ENCODE results near the gene ARVCF. TPM values are rescaled to one million over a fixed set of nuclear protein-coding genes. Genes with fewer than 3 reads are reported as not detected.

The ARVCF gene
- polyA plus RNA-seq, 1 donor from 2014 or later = 112 TPM

DNA sequence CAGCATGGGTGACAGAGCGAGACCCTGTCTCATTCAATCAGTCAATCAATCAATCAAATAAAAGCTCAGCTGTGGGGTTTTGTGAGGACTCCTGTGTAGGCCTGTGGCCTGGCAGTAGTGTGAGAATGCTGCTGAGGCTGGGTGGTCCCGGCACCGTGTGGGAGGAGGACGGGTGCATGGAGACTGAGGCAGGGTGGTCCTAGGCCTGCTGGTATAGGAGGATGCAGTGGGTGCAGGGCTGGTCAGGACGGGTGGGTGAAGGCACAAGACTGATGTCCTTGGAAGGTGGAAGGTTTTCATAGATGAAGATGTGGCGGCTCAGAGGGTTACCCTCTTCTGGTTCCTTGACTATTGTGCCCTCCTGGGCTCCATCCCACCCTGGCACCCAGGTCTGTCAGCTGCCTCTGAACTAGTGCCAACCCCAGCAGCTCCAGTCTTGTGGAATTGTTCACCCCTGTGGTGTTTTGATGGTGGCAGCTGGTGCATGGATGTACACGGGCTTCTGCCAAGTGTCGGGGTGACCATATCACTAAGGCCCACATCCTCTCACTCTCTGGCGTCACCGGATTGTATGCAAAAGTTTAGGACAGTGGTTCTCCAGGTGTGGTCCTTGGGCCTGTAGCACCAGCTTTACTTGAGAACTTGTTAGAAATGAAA, 28.0 kb upstream of the ARVCF start:
- Histone ChIP-seq H3K9ac (ENCODE audit: low read length) (no peak overlapping the region), H3K4me2 (ENCODE audit: low read length) (no peak overlapping the region), H3K36me3 (ENCODE audit: insufficient read depth, low read length) (no peaks in the 10 kb centered on the region), H3K9me3 (ENCODE audit: low read length) (no peaks in the 10 kb centered on the region), H3K27ac (ENCODE audit: low read length) (no peak overlapping the region), H4K20me1 (ENCODE audit: insufficient read depth) (no peaks in the 10 kb centered on the region), H3F3A (ENCODE audit: insufficient read depth, low read length, poor library complexity, severe bottlenecking) (no peaks in the 10 kb centered on the region), H3K9me2 (ENCODE audit: insufficient read depth, low read length) (no peaks in the 10 kb centered on the region), H3K4me3 (ENCODE audit: low read length) (no peak overlapping the region), H3K79me2 (replicated peaks; ENCODE audit: insufficient read depth, low read length) (no peaks in the 10 kb centered on the region), H3K27me3 (ENCODE audit: insufficient read depth, low read depth, low read length) (no peaks in the 10 kb centered on the region), H2AFZ (ENCODE audit: low read depth, low read length) (no peak overlapping the region)
- no peak for TF ChIP-seq RAD21 (conservative IDR thresholded peaks at IDR 0.05)
- TF ChIP-seq EZH2 (IDR thresholded peaks at IDR 0.05; ENCODE audit: borderline replicate concordance, insufficient read depth, low read length, poor library complexity, severe bottlenecking) = no peak
- TF ChIP-seq TAF1 (IDR thresholded peaks at IDR 0.05; ENCODE audit: low read depth) = no peak
- TF ChIP-seq MXI1 (conservative IDR thresholded peaks at IDR 0.05; ENCODE audit: poor library complexity, severe bottlenecking) = no peak
- no peak for TF ChIP-seq SMC3 (conservative IDR thresholded peaks at IDR 0.05; ENCODE audit: poor library complexity)
- TF ChIP-seq EP300 (conservative IDR thresholded peaks at IDR 0.05; ENCODE audit: poor library complexity, severe bottlenecking) = no peak
- no peak for TF ChIP-seq POLR2AphosphoS5 (IDR thresholded peaks at IDR 0.05)
- TF ChIP-seq, protein P1, sequence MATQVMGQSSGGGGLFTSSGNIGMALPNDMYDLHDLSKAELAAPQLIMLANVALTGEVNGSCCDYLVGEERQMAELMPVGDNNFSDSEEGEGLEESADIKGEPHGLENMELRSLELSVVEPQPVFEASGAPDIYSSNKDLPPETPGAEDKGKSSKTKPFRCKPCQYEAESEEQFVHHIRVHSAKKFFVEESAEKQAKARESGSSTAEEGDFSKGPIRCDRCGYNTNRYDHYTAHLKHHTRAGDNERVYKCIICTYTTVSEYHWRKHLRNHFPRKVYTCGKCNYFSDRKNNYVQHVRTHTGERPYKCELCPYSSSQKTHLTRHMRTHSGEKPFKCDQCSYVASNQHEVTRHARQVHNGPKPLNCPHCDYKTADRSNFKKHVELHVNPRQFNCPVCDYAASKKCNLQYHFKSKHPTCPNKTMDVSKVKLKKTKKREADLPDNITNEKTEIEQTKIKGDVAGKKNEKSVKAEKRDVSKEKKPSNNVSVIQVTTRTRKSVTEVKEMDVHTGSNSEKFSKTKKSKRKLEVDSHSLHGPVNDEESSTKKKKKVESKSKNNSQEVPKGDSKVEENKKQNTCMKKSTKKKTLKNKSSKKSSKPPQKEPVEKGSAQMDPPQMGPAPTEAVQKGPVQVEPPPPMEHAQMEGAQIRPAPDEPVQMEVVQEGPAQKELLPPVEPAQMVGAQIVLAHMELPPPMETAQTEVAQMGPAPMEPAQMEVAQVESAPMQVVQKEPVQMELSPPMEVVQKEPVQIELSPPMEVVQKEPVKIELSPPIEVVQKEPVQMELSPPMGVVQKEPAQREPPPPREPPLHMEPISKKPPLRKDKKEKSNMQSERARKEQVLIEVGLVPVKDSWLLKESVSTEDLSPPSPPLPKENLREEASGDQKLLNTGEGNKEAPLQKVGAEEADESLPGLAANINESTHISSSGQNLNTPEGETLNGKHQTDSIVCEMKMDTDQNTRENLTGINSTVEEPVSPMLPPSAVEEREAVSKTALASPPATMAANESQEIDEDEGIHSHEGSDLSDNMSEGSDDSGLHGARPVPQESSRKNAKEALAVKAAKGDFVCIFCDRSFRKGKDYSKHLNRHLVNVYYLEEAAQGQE (IDR thresholded peaks at IDR 0.05; ENCODE audit: borderline replicate concordance) = no peak
- TF ChIP-seq, protein P2, sequence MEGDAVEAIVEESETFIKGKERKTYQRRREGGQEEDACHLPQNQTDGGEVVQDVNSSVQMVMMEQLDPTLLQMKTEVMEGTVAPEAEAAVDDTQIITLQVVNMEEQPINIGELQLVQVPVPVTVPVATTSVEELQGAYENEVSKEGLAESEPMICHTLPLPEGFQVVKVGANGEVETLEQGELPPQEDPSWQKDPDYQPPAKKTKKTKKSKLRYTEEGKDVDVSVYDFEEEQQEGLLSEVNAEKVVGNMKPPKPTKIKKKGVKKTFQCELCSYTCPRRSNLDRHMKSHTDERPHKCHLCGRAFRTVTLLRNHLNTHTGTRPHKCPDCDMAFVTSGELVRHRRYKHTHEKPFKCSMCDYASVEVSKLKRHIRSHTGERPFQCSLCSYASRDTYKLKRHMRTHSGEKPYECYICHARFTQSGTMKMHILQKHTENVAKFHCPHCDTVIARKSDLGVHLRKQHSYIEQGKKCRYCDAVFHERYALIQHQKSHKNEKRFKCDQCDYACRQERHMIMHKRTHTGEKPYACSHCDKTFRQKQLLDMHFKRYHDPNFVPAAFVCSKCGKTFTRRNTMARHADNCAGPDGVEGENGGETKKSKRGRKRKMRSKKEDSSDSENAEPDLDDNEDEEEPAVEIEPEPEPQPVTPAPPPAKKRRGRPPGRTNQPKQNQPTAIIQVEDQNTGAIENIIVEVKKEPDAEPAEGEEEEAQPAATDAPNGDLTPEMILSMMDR (IDR thresholded peaks at IDR 0.05; ENCODE audit: poor library complexity, severe bottlenecking) = no peak

DNA sequence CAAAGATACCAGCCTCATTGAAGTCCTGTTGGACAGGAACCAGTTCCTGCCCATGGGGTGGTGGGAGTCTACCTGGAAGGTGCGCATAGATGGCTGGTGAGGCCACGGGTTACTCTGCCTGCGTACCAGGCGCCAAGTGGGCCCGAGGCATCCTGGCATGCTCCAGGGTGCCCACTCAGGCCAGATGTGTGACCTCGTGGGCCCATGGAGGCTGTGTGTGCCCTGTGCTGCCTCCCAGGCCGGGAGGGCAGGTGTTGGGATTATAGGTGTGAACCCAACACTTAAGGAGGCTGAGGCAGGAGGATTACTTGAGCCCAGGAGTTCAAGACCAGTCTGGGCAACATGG, 27.3 kb upstream of the ARVCF start:
- Histone ChIP-seq H3K27me3 (ENCODE audit: insufficient read depth, low read depth, low read length) (no peaks in the 10 kb centered on the region), H3K36me3 (ENCODE audit: insufficient read depth, low read length) (no peaks in the 10 kb centered on the region), H3K9ac (ENCODE audit: low read length) (no peak overlapping the region)

More for the DNA sequence above, 27.3 kb upstream of the ARVCF start:
- Histone ChIP-seq H3K27ac (ENCODE audit: low read length) (no peak overlapping the region), H3K9me2 (ENCODE audit: insufficient read depth, low read length) (no peaks in the 10 kb centered on the region), H3K9me3 (ENCODE audit: low read length) (no peaks in the 10 kb centered on the region), H3K4me2 (ENCODE audit: low read length) (no peak overlapping the region), H4K20me1 (ENCODE audit: insufficient read depth) (no peaks in the 10 kb centered on the region), H3F3A (ENCODE audit: insufficient read depth, low read length, poor library complexity, severe bottlenecking) (no peaks in the 10 kb centered on the region), H3K4me3 (ENCODE audit: low read length) (no peak overlapping the region), H3K79me2 (replicated peaks; ENCODE audit: insufficient read depth, low read length) (no peaks in the 10 kb centered on the region), H2AFZ (ENCODE audit: low read depth, low read length) (no peak overlapping the region)
- no peak for TF ChIP-seq RAD21 (conservative IDR thresholded peaks at IDR 0.05)
- TF ChIP-seq, protein P1 (IDR thresholded peaks at IDR 0.05; ENCODE audit: borderline replicate concordance) = no peak
- TF ChIP-seq, protein P2 (IDR thresholded peaks at IDR 0.05; ENCODE audit: poor library complexity, severe bottlenecking) = no peak
- no peak for TF ChIP-seq TAF1 (IDR thresholded peaks at IDR 0.05; ENCODE audit: low read depth)
- no peak for TF ChIP-seq EZH2 (IDR thresholded peaks at IDR 0.05; ENCODE audit: borderline replicate concordance, insufficient read depth, low read length, poor library complexity, severe bottlenecking)
- TF ChIP-seq POLR2AphosphoS5 (IDR thresholded peaks at IDR 0.05) = no peak
- TF ChIP-seq MXI1 (conservative IDR thresholded peaks at IDR 0.05; ENCODE audit: poor library complexity, severe bottlenecking) = no peak
- TF ChIP-seq SMC3 (conservative IDR thresholded peaks at IDR 0.05; ENCODE audit: poor library complexity) = no peak
- TF ChIP-seq EP300 (conservative IDR thresholded peaks at IDR 0.05; ENCODE audit: poor library complexity, severe bottlenecking) = no peak

All from neural cell (in vitro differentiated cells).